CD4-positive, alpha-beta memory T cell (primary cell): ENCODE results near the gene HOATZ. TPM values are rescaled to one million over a fixed set of nuclear protein-coding genes. Genes with fewer than 3 reads are reported as not detected.

Source experiments
- CTCF ChIA-PET: fragments of 350-600 bp; sonication (Branson Sonifier 250); formaldehyde crosslinking; loops from one replicate; lab custom pipeline; 2021; ENCODE audit warnings: inconsistent platforms; ENCODE audit not compliant: partially characterized antibody; lab: Charles Lee
- POLR2A ChIA-PET: fragments of 350-600 bp; sonication (Branson Sonifier 250); formaldehyde crosslinking; loops from one replicate; lab custom pipeline; 2021; ENCODE audit not compliant: partially characterized antibody; lab: Charles Lee
- DNase-seq, 5 donors: peaks; one replicate each; pipeline versions ENCODE4 v3.0.0 to v3.0.0-alpha.2; 2020 to 2022; ENCODE audit warnings: mixed read lengths in 1 of 5
- H3K27ac ChIP-seq: one replicate; pipeline ENCODE4 v1.7.0; 2013; ENCODE audit warnings: low read depth, low read length
- H3K27me3 ChIP-seq: 2 replicates; pipeline ENCODE4 v1.7.0; 2013; ENCODE audit warnings: mild to moderate bottlenecking, low read length, moderate library complexity; ENCODE audit not compliant: insufficient read depth
- H3K36me3 ChIP-seq: 2 replicates; pipeline ENCODE4 v1.7.0; 2013; ENCODE audit warnings: mild to moderate bottlenecking, low read length, moderate library complexity; ENCODE audit not compliant: insufficient read depth
- H3K4me1 ChIP-seq: 2 replicates; pipeline ENCODE4 v1.7.0; 2013; ENCODE audit warnings: mild to moderate bottlenecking, low read length, moderate library complexity; ENCODE audit not compliant: insufficient read depth
- H3K4me3 ChIP-seq, 2 donors: one replicate each; pipeline ENCODE4 v1.7.0; 2013; ENCODE audit warnings: low read length in 2 of 2, mild to moderate bottlenecking in 1 of 2
- H3K9me3 ChIP-seq, 2 donors: one replicate each; pipeline ENCODE4 v1.7.0; 2013; ENCODE audit warnings: low read length in 2 of 2, control low read depth in 1 of 2; ENCODE audit not compliant: control insufficient read depth in 1 of 2
- H3K27ac Mint-ChIP-seq, 7 donors: one replicate each; pipeline ENCODE4 v1.8.0; 2020 to 2021; ENCODE audit warnings: mixed read lengths in 7 of 7, mild to moderate bottlenecking in 6 of 7, inconsistent platforms in 3 of 7, moderate library complexity in 3 of 7
- H3K27me3 Mint-ChIP-seq, 2 donors: one replicate each; pipeline ENCODE4 v1.8.0; 2020 to 2021; ENCODE audit warnings: mixed read lengths in 2 of 2
- H3K36me3 Mint-ChIP-seq, 2 donors: one replicate each; pipeline ENCODE4 v1.8.0; 2020 to 2021; ENCODE audit warnings: mixed read lengths in 2 of 2, inconsistent platforms in 1 of 2, mild to moderate bottlenecking in 1 of 2
- H3K4me1 Mint-ChIP-seq, 4 donors: one replicate each; pipeline ENCODE4 v1.8.0; 2020 to 2021; ENCODE audit warnings: mixed read lengths in 4 of 4, mild to moderate bottlenecking in 1 of 4
- H3K4me3 Mint-ChIP-seq, 8 donors: one replicate each; pipeline ENCODE4 v1.8.0; 2020 to 2021; ENCODE audit warnings: mixed read lengths in 8 of 8, mild to moderate bottlenecking in 7 of 8, moderate library complexity in 6 of 8, inconsistent platforms in 3 of 8
- H3K9me3 Mint-ChIP-seq, 8 donors: one replicate each; pipeline ENCODE4 v1.8.0; 2020 to 2021; ENCODE audit warnings: mixed read lengths in 8 of 8, mild to moderate bottlenecking in 5 of 8, inconsistent platforms in 3 of 8, moderate library complexity in 1 of 8
- intact Hi-C: fragments of 100-400 bp; cut with micrococcal nuclease; formaldehyde crosslinking; loops from one replicate; pipeline ENCODE4 v1.15.1; 2023
- polyA plus RNA-seq, 2 donors: library from polyadenylated mRNA; unstranded; fragments of 300-500 nt; fragmentation: Illumina TruSeq; gene quantifications; one replicate each; pipeline ENCODE4 v1.2.3, GENCODE V29; 2021
- total RNA-seq, 2 experiments: library from RNA; stranded (reverse); gene quantifications; one replicate each; pipeline ENCODE4 v1.2.3, GENCODE V29; 2021

HOATZ gene
- total RNA-seq (not detected), polyA plus RNA-seq (not detected)

DNA sequence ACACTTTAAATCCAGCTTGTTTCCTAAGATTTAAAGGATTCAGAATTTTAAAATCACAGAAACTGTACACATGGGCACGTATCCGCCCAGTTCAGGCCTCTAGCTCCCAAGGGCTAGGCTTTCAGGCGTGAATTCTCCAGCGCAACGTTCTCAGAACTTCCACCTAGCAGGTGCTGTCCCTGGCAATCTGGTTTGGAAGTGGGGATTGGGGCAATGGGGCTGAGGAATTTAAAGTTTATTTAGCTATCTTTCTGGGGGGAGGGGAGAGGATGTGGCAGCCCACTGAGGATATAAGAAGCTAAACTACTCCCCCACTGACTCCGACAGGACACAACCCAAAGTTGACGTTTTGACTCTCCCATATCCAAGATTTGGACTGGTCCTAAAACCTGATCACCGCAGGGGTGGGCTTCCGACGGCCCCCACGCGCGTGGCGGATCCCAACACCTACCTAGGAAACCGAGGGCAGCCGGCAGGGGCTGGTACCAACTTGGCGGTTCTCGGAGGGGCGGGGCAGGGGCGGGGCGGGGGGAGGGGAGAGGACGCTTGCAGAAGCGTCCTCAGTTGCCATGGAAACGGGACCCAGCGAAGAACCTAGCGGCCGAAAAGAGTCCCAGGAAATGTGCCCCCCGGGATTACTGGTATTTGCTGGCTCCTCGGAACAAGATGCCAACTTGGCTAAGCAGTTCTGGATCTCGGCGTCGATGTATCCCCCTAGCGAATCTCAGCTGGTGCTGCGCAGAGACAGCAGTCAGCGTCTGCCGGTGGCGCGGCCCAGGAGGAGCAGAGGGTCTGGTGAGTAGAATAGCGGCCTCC, at the start of gene HOATZ:
Gene HOATZ (plus strand): TSS at position 563 of the 816 bp plus-strand sequence. CDS start 7 bp downstream, at position 570.
- ChIA-PET POLR2A (no interaction called here), CTCF (interaction anchor here (0.5 kb wide), 1 partner anchor 607 kb away, joined by 3 read pairs; no protein-coding TSS in a partner anchor)
- Mint-ChIP-seq H3K27me3 (peaks cover 26 to 36% of the 10 kb centered on the region in 2 donors), H3K9me3 (no peaks in the 10 kb centered on the region), H3K27ac (no peak within 1 kb of the TSS), H3K4me3 (peak within 1 kb of the TSS in 4 of 8 donors; percentile 30 to 59 (median 54)), H3K4me1 (peaks cover 4 to 16% (median 8%) of the 10 kb centered on the region in 4 donors), H3K36me3 (peaks cover 0 to 4% of the 10 kb centered on the region in 2 donors)
- no peak within 1 kb of the TSS for H3K27ac ChIP-seq
- peak in 1 of 5 donors; percentile 9 for DNase-seq
- no peaks in the 10 kb centered on the region for H3K36me3 ChIP-seq
- H3K27me3 ChIP-seq: peaks cover 21% of the 10 kb centered on the region
- H3K9me3 ChIP-seq: no peaks in the 10 kb centered on the region
- intact Hi-C loops: no loop called here
- H3K4me3 ChIP-seq: no peak within 1 kb of the TSS
- H3K4me1 ChIP-seq: peaks cover 8% of the 10 kb centered on the region

DNA sequence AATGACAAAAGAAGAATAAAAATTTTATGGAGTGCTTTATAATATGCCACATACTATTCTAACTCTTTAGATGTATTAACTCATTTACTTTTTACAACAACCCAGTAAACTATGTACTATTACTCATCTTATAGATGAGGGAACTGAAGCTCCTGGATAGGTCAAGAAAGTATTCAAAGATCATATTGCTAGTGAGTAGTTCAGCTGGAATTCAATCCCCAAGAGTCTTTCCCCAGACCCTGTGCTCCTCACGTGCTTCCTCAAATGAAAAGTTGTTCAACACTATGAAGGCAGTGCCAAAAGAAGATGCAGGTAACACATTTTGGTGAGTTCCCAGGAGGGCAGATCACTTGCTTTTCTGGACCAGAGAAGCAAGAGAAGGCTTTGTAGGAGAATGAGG, 49.2 kb upstream of the HOATZ start:
- no peaks in the 10 kb centered on the region for H3K4me1 Mint-ChIP-seq
- ChIA-PET POLR2A (no interaction called here), CTCF (no interaction called here)
- H3K27ac Mint-ChIP-seq: no peak overlapping the region
- no peaks in the 10 kb centered on the region for H3K4me1 ChIP-seq
- H3K9me3 Mint-ChIP-seq: no peaks in the 10 kb centered on the region
- no peaks in the 10 kb centered on the region for H3K9me3 ChIP-seq
- no peaks in the 10 kb centered on the region for H3K36me3 Mint-ChIP-seq
- no peak overlapping the region for H3K4me3 Mint-ChIP-seq
- no peaks in the 10 kb centered on the region for H3K36me3 ChIP-seq
- H3K4me3 ChIP-seq: no peak overlapping the region
- DNase-seq: no peak
- intact Hi-C loops: no loop called here
- H3K27me3 ChIP-seq: peaks cover 5% of the 10 kb centered on the region
- H3K27me3 Mint-ChIP-seq: peaks cover 6 to 27% of the 10 kb centered on the region in 2 donors
- H3K27ac ChIP-seq: no peak overlapping the region

DNA sequence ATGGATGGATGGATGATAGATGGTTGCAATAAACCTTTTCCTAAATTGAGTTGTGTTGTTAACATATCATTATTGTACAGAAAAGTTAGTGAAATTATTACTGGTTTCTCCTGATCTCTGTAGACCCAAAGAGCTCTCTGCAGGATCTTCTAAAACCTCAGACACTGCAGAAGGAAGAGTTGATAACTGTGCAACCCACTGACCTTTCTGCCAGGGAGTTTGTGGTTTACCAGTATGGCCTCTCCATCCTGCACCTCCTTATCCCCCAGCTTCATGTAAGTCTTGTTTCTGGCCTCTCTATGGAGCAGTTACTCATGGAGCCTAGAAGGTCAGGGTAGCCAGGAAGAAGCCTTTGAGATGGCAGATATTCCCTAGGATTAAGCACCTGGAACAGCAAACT, 48.0 kb upstream of the HOATZ start:
- no peak for DNase-seq
- no peak overlapping the region for H3K27ac ChIP-seq
- no peaks in the 10 kb centered on the region for H3K36me3 Mint-ChIP-seq
- H3K4me1 Mint-ChIP-seq: no peaks in the 10 kb centered on the region
- H3K27me3 ChIP-seq: peaks cover 5% of the 10 kb centered on the region
- no peaks in the 10 kb centered on the region for H3K4me1 ChIP-seq
- no peaks in the 10 kb centered on the region for H3K9me3 Mint-ChIP-seq
- ChIA-PET POLR2A (no interaction called here), CTCF (no interaction called here)
- H3K4me3 ChIP-seq: no peak overlapping the region
- H3K27me3 Mint-ChIP-seq: peaks cover 2 to 19% of the 10 kb centered on the region in 2 donors
- H3K9me3 ChIP-seq: no peaks in the 10 kb centered on the region
- no peaks in the 10 kb centered on the region for H3K36me3 ChIP-seq
- H3K4me3 Mint-ChIP-seq: no peak overlapping the region
- no peak overlapping the region for H3K27ac Mint-ChIP-seq
- intact Hi-C loops: no loop called here

DNA sequence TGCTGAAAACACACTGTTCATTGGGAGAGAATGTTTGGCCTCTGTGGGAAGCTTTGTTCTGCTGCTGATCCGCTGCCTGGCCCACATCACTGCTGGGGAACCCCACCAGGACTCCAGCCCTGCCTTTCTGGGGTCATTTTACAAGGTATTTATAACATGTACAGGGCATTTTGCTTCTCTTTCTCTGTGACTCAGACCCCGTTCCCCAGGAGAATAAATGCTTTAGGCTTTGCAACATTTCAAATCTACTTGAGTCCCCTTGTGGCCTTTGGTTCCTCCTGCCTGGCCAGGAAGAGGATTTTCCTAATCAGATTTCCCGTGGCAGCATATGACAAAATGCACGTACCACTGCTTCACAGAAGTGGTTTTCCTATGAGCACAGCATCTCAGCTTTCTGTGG, 45.4 kb upstream of the HOATZ start:
- no peaks in the 10 kb centered on the region for H3K36me3 Mint-ChIP-seq
- no peaks in the 10 kb centered on the region for H3K36me3 ChIP-seq
- no peak overlapping the region for H3K27ac ChIP-seq
- H3K9me3 Mint-ChIP-seq: no peaks in the 10 kb centered on the region
- H3K27me3 ChIP-seq: peaks cover 5% of the 10 kb centered on the region
- H3K4me3 Mint-ChIP-seq: no peak overlapping the region
- ChIA-PET POLR2A (no interaction called here), CTCF (no interaction called here)
- H3K9me3 ChIP-seq: no peaks in the 10 kb centered on the region
- no peak overlapping the region for H3K27ac Mint-ChIP-seq
- H3K4me1 ChIP-seq: no peaks in the 10 kb centered on the region
- H3K4me1 Mint-ChIP-seq: no peaks in the 10 kb centered on the region
- peaks cover 2 to 19% of the 10 kb centered on the region in 2 donors for H3K27me3 Mint-ChIP-seq
- no peak for DNase-seq
- no peak overlapping the region for H3K4me3 ChIP-seq
- intact Hi-C loops: no loop called here

DNA sequence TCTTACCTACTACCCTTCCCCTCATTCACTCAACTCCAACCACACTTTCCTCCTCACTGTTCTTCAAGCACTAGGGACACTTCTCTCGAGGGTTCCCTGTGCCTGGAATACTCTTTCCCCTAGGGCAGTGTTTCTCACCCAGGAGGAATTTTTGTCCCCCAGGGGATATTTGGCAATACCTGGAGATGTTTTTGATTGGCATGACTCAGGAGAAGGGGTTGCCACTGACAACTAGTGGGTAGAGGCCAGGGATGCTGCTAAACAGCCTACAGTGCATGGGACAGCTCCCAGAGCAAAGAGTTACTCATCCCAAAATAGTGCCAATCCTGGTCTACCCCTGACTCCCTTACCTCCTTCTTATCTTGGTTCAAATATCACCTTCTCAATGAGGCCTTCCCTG, 42.4 kb upstream of the HOATZ start:
- CTCF ChIA-PET: no interaction called here

DNA sequence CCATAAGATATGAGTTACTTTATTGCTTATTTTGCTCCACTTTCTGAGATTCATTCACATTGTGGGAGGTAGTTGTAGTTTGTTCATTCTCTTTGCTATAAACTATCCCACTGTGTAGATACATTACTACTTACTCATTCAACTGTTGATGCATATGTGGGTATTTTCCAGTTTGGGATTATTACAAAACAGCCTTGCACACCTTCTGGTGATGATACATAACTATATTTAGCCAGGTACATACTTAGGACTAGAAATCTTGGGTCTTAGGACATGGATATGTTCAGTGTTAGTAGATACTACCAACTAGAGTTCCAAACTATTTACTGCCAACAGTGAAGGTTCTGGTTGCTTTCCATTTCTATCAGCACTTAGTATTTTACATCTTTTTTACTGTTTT, 40.1 kb upstream of the HOATZ start:
- Mint-ChIP-seq H3K36me3 (peaks cover 0 to 1% of the 10 kb centered on the region in 2 donors), H3K27ac (no peak overlapping the region), H3K4me1 (no peaks in the 10 kb centered on the region), H3K4me3 (no peak overlapping the region), H3K9me3 (peaks cover 0 to 8% (median 0%) of the 10 kb centered on the region in 8 donors), H3K27me3 (peaks cover 10 to 16% of the 10 kb centered on the region in 2 donors)
- H3K36me3 ChIP-seq: no peaks in the 10 kb centered on the region
- no peaks in the 10 kb centered on the region for H3K9me3 ChIP-seq
- H3K27me3 ChIP-seq: no peaks in the 10 kb centered on the region
- ChIA-PET POLR2A (no interaction called here), CTCF (no interaction called here)
- DNase-seq: no peak
- intact Hi-C loops: no loop called here
- no peak overlapping the region for H3K27ac ChIP-seq
- no peaks in the 10 kb centered on the region for H3K4me1 ChIP-seq
- H3K4me3 ChIP-seq: no peak overlapping the region

More for the DNA sequence above, 42.4 kb upstream of the HOATZ start:
- Histone ChIP-seq H3K27ac (no peak overlapping the region), H3K4me1 (no peaks in the 10 kb centered on the region), H3K4me3 (no peak overlapping the region), H3K9me3 (no peaks in the 10 kb centered on the region), H3K36me3 (no peaks in the 10 kb centered on the region), H3K27me3 (no peaks in the 10 kb centered on the region)
- intact Hi-C loops: no loop called here
- peaks cover 7 to 18% of the 10 kb centered on the region in 2 donors for H3K27me3 Mint-ChIP-seq
- no peak overlapping the region for H3K27ac Mint-ChIP-seq
- no peak overlapping the region for H3K4me3 Mint-ChIP-seq
- H3K4me1 Mint-ChIP-seq: no peaks in the 10 kb centered on the region
- POLR2A ChIA-PET: no interaction called here
- no peak for DNase-seq
- H3K9me3 Mint-ChIP-seq: peaks cover 0 to 4% (median 0%) of the 10 kb centered on the region in 8 donors
- H3K36me3 Mint-ChIP-seq: no peaks in the 10 kb centered on the region

DNA sequence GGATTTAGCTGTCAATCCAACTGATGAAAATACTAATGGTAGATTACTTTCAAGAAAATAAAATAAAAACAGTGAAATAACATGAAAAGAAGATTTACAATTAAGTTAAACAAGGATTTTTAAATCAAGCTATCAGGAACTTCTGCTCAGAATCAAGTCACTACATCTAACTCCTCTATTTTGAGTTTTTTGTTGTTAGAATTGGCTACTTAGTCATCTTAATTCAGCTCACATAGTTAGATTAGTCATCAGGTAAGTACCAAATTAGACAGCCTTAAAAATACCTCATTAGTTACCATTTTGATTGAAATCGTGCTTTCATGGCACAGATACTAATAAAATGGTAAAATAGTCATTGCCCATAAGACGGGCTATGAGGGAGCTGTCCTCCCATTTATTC, 38.2 kb upstream of the HOATZ start:
- Histone ChIP-seq H3K9me3 (no peaks in the 10 kb centered on the region), H3K4me3 (no peak overlapping the region), H3K4me1 (no peaks in the 10 kb centered on the region), H3K27me3 (no peaks in the 10 kb centered on the region), H3K27ac (no peak overlapping the region), H3K36me3 (no peaks in the 10 kb centered on the region)
- CTCF ChIA-PET: interaction anchor here (2.0 kb wide), 1 partner anchor 49 kb away, joined by 4 read pairs; no protein-coding TSS in a partner anchor
- Mint-ChIP-seq H3K4me1 (no peaks in the 10 kb centered on the region), H3K36me3 (peaks cover 0 to 3% of the 10 kb centered on the region in 2 donors), H3K4me3 (no peak overlapping the region), H3K9me3 (peaks cover 0 to 15% (median 6%) of the 10 kb centered on the region in 8 donors), H3K27me3 (peaks cover 6 to 22% of the 10 kb centered on the region in 2 donors), H3K27ac (no peak overlapping the region)
- POLR2A ChIA-PET: no interaction called here
- no peak for DNase-seq
- intact Hi-C loops: no loop called here
